GM12891 (cell line): ENCODE results near the gene ADGRG1.

Experiments used
- DNase-seq: peaks from one replicate; pipeline ENCODE4 v3.0.0; 2011; ENCODE audit warnings: low spot score; ENCODE audit not compliant: insufficient read length
- FAIRE-seq: peaks from 2 replicates; lab custom pipeline; 2011; peaks lifted over from hg19 to GRCh38; lab: Jason Lieb, UNC
- PAX5 ChIP-seq: IDR thresholded peaks from 2 replicates; pipeline ENCODE4 v1.6.1; 2011; ENCODE audit warnings: low read length, moderate library complexity, mild to moderate bottlenecking; ENCODE audit not compliant: insufficient read depth, severe bottlenecking
- POLR2A ChIP-seq: IDR thresholded peaks from 2 replicates; pipeline ENCODE4 v1.6.1; 2011; ENCODE audit warnings: low read depth, low read length, control low read depth
- POLR2AphosphoS5 ChIP-seq: IDR thresholded peaks from 2 replicates; pipeline ENCODE4 v1.6.1; 2011; ENCODE audit warnings: low read depth, low read length, control low read depth
- POU2F2 ChIP-seq: IDR thresholded peaks from 2 replicates; pipeline ENCODE4 v1.6.1; 2011; ENCODE audit warnings: low read depth, mild to moderate bottlenecking, control low read depth, low read length, moderate library complexity
- SPI1 ChIP-seq: IDR thresholded peaks from 2 replicates; pipeline ENCODE4 v1.6.1; 2011; ENCODE audit warnings: low read depth, low read length, control low read depth
- TAF1 ChIP-seq: IDR thresholded peaks from 2 replicates; pipeline ENCODE4 v1.6.1; 2011; ENCODE audit warnings: low read depth, low read length, control low read depth

ADGRG1 gene

DNA sequence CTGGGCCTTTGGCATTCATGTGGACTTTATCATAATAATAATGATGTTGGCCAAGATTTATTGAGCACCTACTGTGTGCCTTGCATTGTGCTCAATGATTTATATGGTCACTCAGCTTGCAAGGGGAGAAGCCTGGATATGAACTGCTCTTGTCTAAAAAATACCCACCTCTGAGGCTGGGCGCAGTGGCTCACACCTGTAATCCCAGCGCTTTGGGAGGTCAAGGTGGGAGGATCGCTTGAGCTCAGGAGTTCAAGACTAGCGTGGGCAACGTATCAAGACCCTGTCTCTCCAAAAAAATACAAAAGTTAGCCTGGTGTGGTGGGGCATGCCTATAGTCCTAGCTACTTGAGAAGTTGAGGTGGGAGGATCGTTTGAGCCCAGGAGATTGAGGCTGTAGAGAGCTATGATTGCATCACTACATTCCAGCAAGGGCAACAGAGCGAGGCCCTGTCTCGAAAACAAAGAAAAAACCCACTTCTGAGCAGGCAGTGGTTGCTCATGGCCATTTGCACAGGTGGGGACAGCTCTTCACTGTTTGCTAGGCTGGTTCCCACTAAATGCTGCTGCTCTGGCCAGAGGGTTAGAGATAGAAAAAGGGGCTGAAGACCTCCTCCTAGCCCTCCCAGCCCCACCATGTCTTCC lies 4.3 kb upstream of the ADGRG1 start:
- FAIRE-seq (no peak), DNase-seq (no peak)
- TF ChIP-seq POLR2A (no peak), TAF1 (no peak), POLR2AphosphoS5 (no peak), POU2F2 (no peak), SPI1 (no peak), PAX5 (no peak)

DNA sequence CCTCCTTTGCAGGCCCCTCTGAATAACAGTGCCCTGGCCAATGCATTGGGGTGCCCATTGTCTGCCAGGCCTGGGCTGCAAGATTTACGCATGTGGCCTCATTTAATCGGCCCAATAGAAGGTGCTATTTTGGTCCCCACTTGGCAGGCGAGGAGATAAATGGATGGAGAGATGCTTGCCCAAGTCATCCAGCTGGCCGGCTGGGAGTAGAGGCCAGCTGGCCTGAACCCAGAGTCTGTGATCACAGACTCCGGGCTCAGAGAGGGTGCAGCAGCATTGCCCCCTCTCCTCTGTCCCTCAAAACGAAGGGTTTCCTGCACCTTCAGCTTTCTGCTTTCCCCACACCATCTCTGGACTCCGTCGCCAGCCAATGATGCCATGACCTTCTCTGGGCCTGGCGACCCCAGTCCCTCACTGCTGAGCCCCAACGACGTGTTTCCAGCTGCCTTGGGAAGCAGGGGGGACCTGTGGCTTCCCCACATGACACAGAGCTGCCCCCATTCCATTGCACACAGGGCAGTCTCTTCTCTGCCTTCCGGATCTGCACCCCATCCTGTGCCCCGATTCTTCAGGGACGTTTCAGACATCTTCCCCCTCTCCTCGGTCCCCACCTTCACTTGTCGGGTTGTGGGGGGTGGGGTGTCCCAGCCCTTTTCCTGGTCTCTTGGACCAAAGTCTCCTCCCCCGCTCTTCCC lies 3.5 kb upstream of the ADGRG1 start:
- DNase-seq: no peak
- TF ChIP-seq POLR2AphosphoS5: no peak
- TF ChIP-seq POLR2A: no peak
- TF ChIP-seq TAF1: no peak
- TF ChIP-seq PAX5: no peak
- no peak for TF ChIP-seq SPI1
- TF ChIP-seq POU2F2: no peak
- FAIRE-seq: no peak

DNA sequence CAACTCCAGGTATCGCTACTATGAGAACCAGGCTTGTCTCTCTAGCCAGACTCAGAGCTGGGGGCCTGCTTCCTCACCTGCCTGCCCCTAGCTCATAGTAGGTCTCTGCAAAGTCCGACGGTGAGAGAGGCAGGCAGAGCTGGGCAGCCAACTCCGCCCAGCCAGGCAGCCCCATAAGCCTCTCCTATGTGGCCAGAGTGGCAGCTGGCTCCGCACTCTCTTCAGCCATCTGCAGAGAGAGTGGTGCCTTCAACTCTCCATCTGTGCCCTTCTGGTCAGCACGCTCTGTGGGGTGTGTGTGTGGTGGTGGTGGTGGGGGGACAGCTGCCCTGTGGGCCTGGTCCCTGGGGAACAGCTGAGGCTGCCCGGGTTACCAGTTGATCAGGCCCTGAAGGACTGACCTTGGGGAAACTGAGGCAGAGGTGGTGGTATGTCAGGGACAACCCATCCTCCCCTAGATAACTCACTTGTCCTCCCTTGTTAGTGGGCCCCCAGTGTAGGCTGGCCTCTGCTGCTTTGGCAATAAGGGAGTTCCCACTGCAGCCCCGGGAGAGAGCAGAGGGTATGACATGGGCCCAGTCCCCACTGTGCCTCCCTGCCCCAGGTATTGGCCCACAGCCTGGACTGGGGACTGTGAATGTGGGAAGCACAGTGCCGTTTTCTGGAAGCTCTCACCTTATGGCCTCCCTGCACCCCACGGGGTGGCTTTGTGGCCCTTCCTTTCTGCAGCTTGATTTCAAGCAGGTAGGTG lies 1.8 kb upstream of the ADGRG1 start:
- FAIRE-seq: no peak
- no peak for TF ChIP-seq POU2F2
- TF ChIP-seq SPI1: no peak
- no peak for TF ChIP-seq TAF1
- TF ChIP-seq POLR2A: no peak
- no peak for TF ChIP-seq PAX5
- no peak for TF ChIP-seq POLR2AphosphoS5
- no peak for DNase-seq

DNA sequence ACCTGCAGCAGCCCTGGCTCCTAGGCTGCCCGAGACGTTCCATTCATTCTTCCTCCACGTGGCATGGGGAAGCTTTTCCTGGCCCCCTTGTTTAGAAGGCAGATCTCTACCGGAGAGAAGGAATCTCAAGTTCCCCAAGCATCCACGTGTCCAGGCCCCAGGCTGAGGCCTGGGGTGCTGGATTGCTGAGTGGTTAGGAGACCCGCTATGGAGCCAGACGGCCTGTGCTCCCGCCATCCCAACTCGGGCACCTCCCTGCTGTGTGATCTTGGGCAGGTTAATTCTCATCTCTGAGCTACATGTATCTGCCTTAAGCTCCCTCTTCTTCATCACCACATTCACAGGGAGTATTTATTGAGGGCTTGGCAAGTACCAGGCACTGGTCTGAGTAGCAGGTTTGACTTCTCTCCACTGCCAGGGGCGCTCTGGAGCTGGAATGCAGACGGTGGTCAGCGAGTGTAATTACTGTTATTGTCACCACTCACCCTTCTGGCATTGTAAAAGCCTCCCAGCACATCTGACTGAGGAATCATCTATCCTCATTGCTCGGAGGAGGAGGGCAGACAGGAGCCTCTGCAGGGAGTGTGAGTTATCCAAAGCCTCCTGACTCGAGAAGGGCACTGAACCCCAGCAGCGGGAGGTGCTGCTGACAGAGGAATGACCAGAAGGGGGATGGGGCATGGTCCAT lies 1.1 kb upstream of the ADGRG1 start:
- FAIRE-seq (no peak), DNase-seq (no peak)
- no peak for TF ChIP-seq TAF1
- no peak for TF ChIP-seq POLR2A
- TF ChIP-seq PAX5: no peak
- TF ChIP-seq SPI1: no peak
- no peak for TF ChIP-seq POU2F2
- no peak for TF ChIP-seq POLR2AphosphoS5

DNA sequence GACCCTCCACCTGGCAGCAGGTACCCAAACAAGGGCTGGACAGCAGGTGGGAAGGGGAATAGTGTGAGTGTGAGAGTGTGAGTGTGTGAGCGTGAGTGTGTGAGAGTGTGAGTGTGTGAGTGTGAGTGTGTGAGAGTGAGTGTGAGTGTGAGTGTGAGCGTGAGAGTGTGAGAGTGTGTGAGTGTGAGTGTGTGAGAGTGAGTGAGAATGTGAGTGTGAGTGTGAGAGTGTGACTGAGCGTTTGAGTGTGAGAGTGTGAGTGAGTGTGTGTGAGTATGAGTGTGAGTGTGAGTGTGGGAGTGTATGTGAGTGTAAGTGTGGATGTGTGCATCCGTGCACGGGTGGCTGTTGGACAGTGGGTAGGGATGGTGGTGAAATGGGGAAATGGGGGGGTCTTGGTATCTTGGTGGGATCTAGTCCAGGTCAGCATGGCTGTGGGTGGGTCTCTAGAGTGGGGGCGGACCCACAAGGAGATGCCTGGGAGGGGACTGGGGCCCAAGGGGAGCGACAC lies 408 bp downstream of the ADGRG1 start:
- no peak for TF ChIP-seq POLR2A
- no peak for TF ChIP-seq POU2F2
- no peak for TF ChIP-seq SPI1
- no peak for TF ChIP-seq TAF1
- no peak for TF ChIP-seq PAX5
- FAIRE-seq: peak; percentile 66
- no peak for DNase-seq

DNA sequence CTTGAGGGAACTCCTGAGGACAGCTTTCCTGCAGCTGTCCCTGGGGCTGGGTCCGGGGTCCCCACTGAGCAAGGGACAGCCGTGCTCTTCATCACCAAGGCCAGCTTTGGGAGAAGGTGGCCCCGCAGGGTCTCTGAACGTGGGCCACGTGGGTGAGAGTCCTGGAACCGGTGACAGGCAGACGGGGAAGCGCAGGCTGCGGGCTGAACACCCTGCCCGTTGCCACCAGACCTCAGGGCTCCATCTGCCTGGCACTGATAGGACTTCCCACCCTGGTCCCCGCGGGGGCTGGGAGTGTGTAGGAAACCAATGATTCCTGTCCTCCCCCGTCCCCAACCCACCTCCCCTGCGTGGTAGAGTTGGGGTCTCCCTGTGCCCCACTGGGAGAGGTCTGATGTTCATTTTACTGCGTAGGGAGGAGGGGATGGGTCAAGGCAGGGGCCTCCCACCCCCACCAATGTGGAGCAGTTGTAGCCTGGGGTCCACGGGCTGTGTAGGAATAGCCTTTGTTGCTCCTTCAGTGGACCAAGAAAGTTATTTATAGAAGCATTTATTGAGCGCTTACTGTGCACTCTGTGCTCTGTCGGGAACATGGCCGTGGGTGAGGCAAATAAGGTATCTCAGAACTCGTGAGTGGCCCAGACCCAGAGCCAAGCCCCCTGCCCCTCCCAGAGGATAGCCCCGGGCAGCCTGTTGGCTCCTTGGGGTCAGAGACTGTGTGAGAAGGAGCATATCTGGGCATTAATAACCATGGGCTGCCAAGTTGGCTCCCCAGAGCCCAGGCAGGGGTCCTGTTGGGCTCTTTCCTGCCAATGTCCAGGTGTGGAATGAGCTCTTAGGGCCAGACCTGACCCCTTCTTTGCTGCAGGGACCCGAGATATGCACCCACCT lies 1.3 kb downstream of the ADGRG1 start:
- FAIRE-seq (no peak), DNase-seq (no peak)
- TF ChIP-seq TAF1 (no peak), POU2F2 (no peak)

DNA sequence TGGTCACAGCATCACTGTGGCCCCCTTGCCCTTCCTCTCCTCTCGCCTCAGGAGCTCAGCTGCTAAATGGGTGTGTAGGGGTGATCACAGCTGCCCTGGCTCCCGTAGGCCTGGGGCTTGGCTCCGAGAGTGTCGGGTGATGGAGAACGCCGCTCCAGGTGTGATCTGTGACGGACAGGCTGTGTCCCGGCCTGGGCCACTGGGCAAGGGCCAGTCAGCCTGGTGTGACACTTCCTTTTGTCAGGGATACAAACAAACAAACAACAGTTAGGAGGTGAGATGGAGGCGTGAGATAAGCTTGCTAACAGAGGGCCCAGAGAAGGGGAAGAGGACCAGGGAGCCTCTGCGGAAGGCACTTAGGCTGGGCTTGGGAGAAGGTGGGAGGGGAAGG lies 2.0 kb downstream of the ADGRG1 start:
- no peak for FAIRE-seq
- TF ChIP-seq POLR2A (no peak), PAX5 (no peak), POLR2AphosphoS5 (no peak), TAF1 (no peak)
- DNase-seq: no peak
